HL-60/S4 treated with phorbol 12-myristate 13-acetate at 8.2 ng/mL for 4 days and 3 days (cell line): ENCODE measurements around the gene TBC1D12.
"Not testable (repeated sequence)": the region's sequence is repeated elsewhere in the genome, so short reads cannot be mapped to it uniquely, and the experiment has no call there.

Experiments used
- in situ Hi-C: fragments of 300-500 bp; cut with MboI; formaldehyde crosslinking; loops from 2 replicates; pipeline ENCODE4 v1.15.0; 2022; ENCODE audit warnings: low sequenced_read_pairs

Gene TBC1D12

GRCh38 chr10:94402204-94402842, at the start of gene TBC1D12:
Gene TBC1D12, plus strand, starts transcription at chr10:94402541. Its CDS starts 73 bp downstream, at chr10:94402614.
- in situ Hi-C loops: no loop called here

GRCh38 chr10:94353336-94353735, 49.0 kb upstream of the TBC1D12 start:
- in situ Hi-C loops: no loop called here

GRCh38 chr10:94355841-94356240, 46.5 kb upstream of the TBC1D12 start:
- in situ Hi-C loops: no loop called here

GRCh38 chr10:94357193-94357592, 45.1 kb upstream of the TBC1D12 start:
- in situ Hi-C loops: no loop called here

GRCh38 chr10:94358480-94358879, 43.9 kb upstream of the TBC1D12 start:
- in situ Hi-C loops: no loop called here

GRCh38 chr10:94361171-94361794, 41.1 kb upstream of the TBC1D12 start:
- in situ Hi-C loops: no loop called here

- in situ Hi-C loops: no loop called here
Measured at GRCh38 chr10:94362360-94363250, 39.7 kb upstream of the TBC1D12 start, which contains the start of gene NOC3L. Gene NOC3L, minus strand, starts transcription at chr10:94362939. Its CDS starts 101 bp downstream, at chr10:94362838.

GRCh38 chr10:94363251-94363565, 39.1 kb upstream of the TBC1D12 start:
- in situ Hi-C loops: no loop called here

- in situ Hi-C loops: no loop called here
Measured at GRCh38 chr10:94364482-94364881, 37.9 kb upstream of the TBC1D12 start.

GRCh38 chr10:94366382-94366781, 36.0 kb upstream of the TBC1D12 start:
- in situ Hi-C loops: no loop called here

GRCh38 chr10:94370501-94370900, 31.8 kb upstream of the TBC1D12 start:
- in situ Hi-C loops: no loop called here

- in situ Hi-C loops: no loop called here
Measured at GRCh38 chr10:94375374-94375773, 27.0 kb upstream of the TBC1D12 start.

GRCh38 chr10:94376865-94377264, 25.5 kb upstream of the TBC1D12 start:
- in situ Hi-C loops: no loop called here

- in situ Hi-C loops: no loop called here
Measured at GRCh38 chr10:94383530-94383929, 18.8 kb upstream of the TBC1D12 start.

- in situ Hi-C loops: not testable (repeated sequence)
Measured at GRCh38 chr10:94385733-94386132, 16.6 kb upstream of the TBC1D12 start.

- in situ Hi-C loops: not testable (repeated sequence)
Measured at GRCh38 chr10:94392117-94392516, 10.2 kb upstream of the TBC1D12 start.

GRCh38 chr10:94397549-94398370, 4.6 kb upstream of the TBC1D12 start:
- in situ Hi-C loops: no loop called here

- in situ Hi-C loops: no loop called here
Measured at GRCh38 chr10:94398762-94399161, 3.6 kb upstream of the TBC1D12 start.

GRCh38 chr10:94402843-94403379, 570 bp downstream of the TBC1D12 start:
- in situ Hi-C loops: no loop called here

- in situ Hi-C loops: no loop called here
Measured at GRCh38 chr10:94403380-94404213, 1.3 kb downstream of the TBC1D12 start.
